NCI-H1694 treated with DMSO at 0.1 percent for 48 hours (cell line): Measurements from ENCODE around the gene CRB3.

Source experiments
- DNase-seq: peaks from one replicate; lab custom pipeline; 2025; lab: John Stamatoyannopoulos, UW

Gene CRB3

GRCh38 chr19:6433165-6433564, 30.9 kb upstream of the CRB3 start:
- no peak for DNase-seq

GRCh38 chr19:6433663-6434062, 30.4 kb upstream of the CRB3 start, which contains the start of gene SLC25A41:
Gene SLC25A41 (minus strand): TSS chr19:6433763. CDS start chr19:6433693, 70 bp downstream.
- no peak for DNase-seq

GRCh38 chr19:6439743-6440142, 24.3 kb upstream of the CRB3 start:
- DNase-seq: no peak

GRCh38 chr19:6440905-6441304, 23.2 kb upstream of the CRB3 start:
- DNase-seq: no peak

DNA sequence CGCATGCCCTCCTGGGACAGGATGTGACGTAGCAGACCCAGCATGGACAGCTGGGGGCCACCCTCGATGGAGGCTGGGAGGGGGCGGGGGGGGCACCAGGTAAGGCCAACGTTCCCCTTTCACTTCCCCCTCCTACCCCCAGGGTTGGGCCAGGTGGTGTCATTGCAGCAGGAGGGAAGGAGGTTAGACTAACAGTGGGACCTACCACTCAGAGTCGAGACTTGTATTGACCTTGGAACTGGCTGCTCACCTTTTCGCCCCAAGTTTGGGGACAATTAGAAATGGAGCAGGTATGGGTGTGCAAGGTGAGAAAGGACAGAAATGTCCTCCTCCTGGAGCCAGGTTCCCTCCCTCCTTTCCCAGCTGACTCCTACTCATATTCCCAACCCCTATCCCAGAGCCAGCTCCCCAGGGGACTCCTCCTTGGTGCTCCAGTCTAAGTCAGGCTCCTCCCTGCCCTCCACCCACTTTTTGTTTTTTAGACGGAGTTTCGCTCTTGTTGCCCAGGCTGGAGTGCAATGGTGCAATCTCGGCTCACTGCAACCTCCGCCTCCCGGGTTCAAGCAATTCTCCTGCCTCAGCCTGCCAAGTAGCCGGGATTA, 21.9 kb upstream of the CRB3 start:
- DNase-seq: no peak

- DNase-seq: no peak
These were observed 20.1 kb upstream of the CRB3 start for GRCh38 chr19:6443986-6444385.

GRCh38 chr19:6446452-6446851, 17.6 kb upstream of the CRB3 start:
- no peak for DNase-seq

DNA sequence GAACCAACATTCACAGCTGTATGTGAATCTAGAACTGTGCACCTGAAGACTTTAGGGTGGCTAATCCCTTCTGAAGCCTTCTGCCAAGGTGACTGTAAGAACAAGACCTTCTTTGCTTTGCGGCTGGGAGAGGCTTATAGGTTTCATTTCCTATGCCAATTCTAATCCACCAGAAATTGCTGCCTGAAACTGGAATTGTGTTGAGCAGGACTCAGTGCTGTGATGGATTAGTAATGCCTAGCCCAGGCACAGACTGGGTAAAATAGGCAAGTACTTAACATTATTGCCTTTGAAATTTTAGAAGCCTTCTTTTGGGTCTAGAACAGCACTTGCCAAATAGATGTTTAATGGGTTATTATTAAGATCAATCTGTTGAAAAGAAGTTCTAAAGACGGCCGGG, 16.0 kb upstream of the CRB3 start:
- DNase-seq: no peak

DNA sequence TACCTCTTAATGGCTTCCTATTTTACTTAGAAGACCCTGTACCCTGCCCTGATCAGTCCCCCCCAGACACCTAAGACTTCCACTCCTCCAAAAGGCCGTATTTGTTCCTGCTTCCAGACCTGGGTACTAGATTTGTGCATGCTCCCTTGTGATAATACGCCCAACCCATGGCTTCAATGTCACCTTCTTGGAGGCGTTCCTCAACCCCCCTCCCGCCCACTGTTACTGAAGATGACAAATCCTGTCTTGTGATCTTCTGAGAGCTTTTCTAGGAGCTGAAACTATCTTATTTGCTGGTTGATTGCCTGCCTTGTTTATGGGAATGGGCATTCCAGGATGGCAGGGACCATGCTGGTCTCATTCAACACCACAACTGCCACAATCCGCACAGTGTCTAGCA, 13.9 kb upstream of the CRB3 start:
- no peak for DNase-seq

GRCh38 chr19:6451583-6452222, 12.4 kb upstream of the CRB3 start:
- no peak for DNase-seq

- no peak for DNase-seq
These were observed 11.9 kb upstream of the CRB3 start for GRCh38 chr19:6452223-6452614.

DNA sequence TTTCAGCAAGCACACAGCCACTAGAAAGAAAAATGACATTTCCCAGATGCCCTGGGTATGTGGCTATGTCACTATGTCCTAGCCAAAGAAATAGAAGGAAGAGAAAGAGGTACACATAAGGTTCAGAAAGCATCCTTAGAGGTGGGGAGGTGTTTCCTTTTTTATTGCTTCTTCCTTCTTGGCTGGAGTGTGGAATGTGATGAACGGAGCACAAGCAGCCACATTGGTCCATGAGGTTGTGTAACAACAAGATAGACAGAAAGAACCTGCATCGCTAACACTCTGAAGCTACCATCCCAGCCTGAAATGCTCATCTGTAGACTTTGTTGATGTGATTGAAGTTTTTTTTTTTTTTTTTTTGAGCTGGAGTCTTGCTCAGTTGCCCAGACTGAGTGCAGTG, 11.2 kb upstream of the CRB3 start:
- no peak for DNase-seq

GRCh38 chr19:6453951-6454565, 10.0 kb upstream of the CRB3 start:
- no peak for DNase-seq

GRCh38 chr19:6455924-6456323, 8.1 kb upstream of the CRB3 start:
- no peak for DNase-seq

DNA sequence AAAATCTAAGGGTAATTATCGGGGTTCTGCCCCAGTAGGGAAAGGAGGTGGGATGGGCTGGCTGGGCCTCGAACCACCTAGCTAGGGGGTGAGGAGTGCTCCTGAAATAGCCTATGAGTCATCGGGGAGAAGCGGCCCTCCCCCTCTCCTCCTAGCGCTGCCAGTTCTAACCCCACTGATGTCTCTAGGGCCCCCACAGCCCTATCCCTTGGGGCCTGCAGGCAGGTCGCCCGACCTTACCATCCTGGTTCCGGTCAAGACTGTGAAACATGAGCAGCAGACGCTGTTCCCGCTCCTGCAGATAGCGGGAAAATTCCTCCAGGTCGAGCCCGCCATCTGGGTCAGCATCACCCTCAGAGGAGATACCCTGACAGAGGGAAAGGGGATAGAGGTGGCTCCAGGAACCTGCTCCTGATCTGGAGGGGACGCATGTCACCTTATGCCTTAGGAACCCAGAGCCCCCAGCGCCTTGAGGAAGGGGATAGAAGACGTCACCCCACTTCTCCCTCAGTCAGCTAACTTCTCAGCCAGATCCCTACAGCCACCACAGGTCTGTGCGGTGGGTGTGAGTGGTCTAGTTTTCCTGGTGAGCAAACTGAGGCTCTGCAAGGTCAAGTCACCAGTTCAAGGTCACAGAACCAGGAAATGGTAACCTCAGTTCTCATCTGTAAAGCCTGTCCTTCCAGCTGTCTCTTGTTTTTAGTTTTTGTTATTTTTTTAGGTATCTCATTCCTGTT, 5.9 kb upstream of the CRB3 start:
- DNase-seq: no peak

GRCh38 chr19:6458695-6459261, 5.3 kb upstream of the CRB3 start:
- no peak for DNase-seq

GRCh38 chr19:6459262-6460098, 4.6 kb upstream of the CRB3 start, which contains the start of gene SLC25A23:
Gene SLC25A23 (minus strand): TSS chr19:6459792. CDS start chr19:6459628, 164 bp downstream.
- DNase-seq: no peak

DNA sequence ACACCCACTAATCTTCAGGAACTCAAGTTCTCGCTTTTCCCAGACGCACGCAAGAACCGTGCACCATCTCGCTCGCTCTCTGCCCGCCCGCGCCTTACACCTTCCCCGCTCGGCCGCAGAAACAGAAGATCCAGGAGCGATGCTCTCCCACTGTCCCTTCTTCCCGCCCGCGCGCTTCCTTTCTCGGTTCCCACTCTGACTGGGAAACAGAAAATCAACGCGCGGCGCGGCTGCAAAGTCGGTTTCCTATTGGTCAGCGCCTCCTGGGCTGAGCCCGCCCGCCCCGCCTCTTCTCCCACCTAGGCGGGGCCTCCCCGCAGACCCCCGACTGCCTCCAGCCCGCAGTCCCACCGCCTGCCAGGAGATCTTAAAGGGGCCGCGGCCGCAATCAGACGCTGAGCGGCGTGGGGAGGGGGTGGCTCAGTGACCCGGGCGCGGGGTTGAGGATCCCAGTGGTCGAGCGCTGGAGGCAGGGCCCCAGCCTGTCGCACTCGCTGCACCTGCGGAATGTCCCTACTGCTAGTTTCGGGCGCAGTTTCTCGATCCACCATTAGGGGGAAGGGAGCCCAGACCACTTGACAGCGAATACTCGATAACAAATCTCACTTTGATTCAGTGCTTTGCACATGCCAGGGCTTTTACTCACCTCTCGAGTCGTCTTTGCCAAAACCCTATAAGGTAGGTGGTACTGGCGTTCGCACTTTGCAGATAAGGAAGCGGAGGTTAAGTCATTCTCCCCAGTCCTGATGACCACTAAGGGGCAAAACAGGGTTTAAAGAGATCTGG, 3.8 kb upstream of the CRB3 start:
- DNase-seq: peak; percentile 87

DNA sequence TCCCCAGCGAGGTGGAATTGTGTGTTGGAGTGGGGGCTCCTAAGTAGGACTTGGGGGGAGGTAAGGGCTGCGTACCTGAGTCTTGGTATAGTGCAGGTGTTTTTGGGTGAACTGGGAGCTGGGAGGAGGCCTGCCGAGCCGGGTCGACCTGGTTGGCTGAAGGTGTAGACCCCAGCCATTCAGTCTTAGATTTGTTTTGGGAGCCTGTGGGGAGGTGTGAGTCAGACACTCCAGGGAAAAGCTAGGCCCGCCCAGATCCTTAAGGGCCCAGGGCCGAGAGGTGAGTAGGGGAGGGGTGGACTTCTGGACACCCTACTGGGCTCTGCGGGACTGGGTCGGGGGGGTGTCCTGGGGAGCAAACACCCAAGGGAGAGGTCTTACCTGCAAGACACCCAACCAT, 935 bp downstream of the CRB3 start:
- DNase-seq: no peak

GRCh38 chr19:6465663-6466062, 1.6 kb downstream of the CRB3 start:
- no peak for DNase-seq
